Esophagus (tissue), 2 donors: ENCODE measurements around the gene SMAD2. TPM values are rescaled to one million over a fixed set of nuclear protein-coding genes. Genes with fewer than 3 reads are reported as not detected.
"Not testable (repeated sequence)": the region's sequence is repeated elsewhere in the genome, so short reads cannot be mapped to it uniquely, and the experiment has no call there.

ENCODE experiments used
- H3K27ac ChIP-seq, 2 donors: one replicate each; pipeline ENCODE4 v1.5.1; 2013; ENCODE audit warnings: low read depth in 2 of 2, mild to moderate bottlenecking in 2 of 2, inconsistent platforms in 1 of 2, low read length in 1 of 2, moderate library complexity in 1 of 2
- H3K27me3 ChIP-seq, 2 donors: one replicate each; pipeline ENCODE4 v1.6.1; 2013; ENCODE audit warnings: low read length in 2 of 2, control low read depth in 1 of 2, mild to moderate bottlenecking in 1 of 2; ENCODE audit not compliant: insufficient read depth in 2 of 2, control insufficient read depth in 1 of 2
- H3K36me3 ChIP-seq, 2 donors: one replicate each; pipeline ENCODE4 v1.6.1; 2013; ENCODE audit warnings: low read length in 1 of 2; ENCODE audit not compliant: control insufficient read depth in 2 of 2, insufficient read depth in 2 of 2
- H3K4me1 ChIP-seq, 2 donors: one replicate each; pipeline ENCODE4 v1.6.1; 2013; ENCODE audit warnings: low read length in 1 of 2; ENCODE audit not compliant: control insufficient read depth in 2 of 2, insufficient read depth in 2 of 2
- H3K4me3 ChIP-seq, 2 donors: one replicate each; pipeline ENCODE4 v1.5.1; 2013; ENCODE audit warnings: low read length in 2 of 2, mild to moderate bottlenecking in 2 of 2, low read depth in 1 of 2, moderate library complexity in 1 of 2
- H3K9me3 ChIP-seq, 2 donors: one replicate each; pipeline ENCODE4 v1.6.1; 2013; ENCODE audit warnings: mild to moderate bottlenecking in 2 of 2, low read depth in 1 of 2, low read length in 1 of 2, moderate library complexity in 1 of 2; ENCODE audit not compliant: control insufficient read depth in 2 of 2, insufficient read depth in 1 of 2
- WGBS, 2 donors: extraction: QIAGEN DNeasy Blood & Tissue Kit; methylation state at CpG; one replicate each; pipeline ENCODE4 v1.1.7; 2013; 5-methylcytosine and 5-hydroxymethylcytosine counted together
- polyA plus RNA-seq, 2 donors: library from polyadenylated mRNA; stranded (reverse); fragments of 200-250 nt; gene quantifications; one replicate each; pipeline ENCODE4 v1.2.3, GENCODE V29; 2013
- donor health status: healthy with polysubstance abuse.
- donor health status: Bipolar disorder and iron deficiency.

SMAD2 gene
- polyA plus RNA-seq, 2 donors = 16.1 to 31.0 TPM

GRCh38 chr18:47832348-47832747 is 98.1 kb downstream of the SMAD2 start:
- Histone ChIP-seq H3K4me1 (no peaks in the 10 kb centered on the region), H3K36me3 (peaks cover 3% of the 10 kb centered on the region in 2 donors), H3K4me3 (no peak overlapping the region), H3K27ac (no peak overlapping the region), H3K27me3 (no peaks in the 10 kb centered on the region), H3K9me3 (no peaks in the 10 kb centered on the region)
- WGBS, 2 donors = 90 to 95% methylated on average over 1 of the region's 1 CpG

- Histone ChIP-seq H3K27ac (no peak overlapping the region), H3K9me3 (no peaks in the 10 kb centered on the region)
- 72 to 74% methylated on average over 1 of the region's 1 CpG for WGBS, 2 donors
These were observed 99.1 kb downstream of the SMAD2 start for GRCh38 chr18:47831351-47831750.

GRCh38 chr18:47830772-47831171 is 99.7 kb downstream of the SMAD2 start:
- Histone ChIP-seq H3K4me1 (no peaks in the 10 kb centered on the region), H3K27me3 (no peaks in the 10 kb centered on the region), H3K9me3 (no peaks in the 10 kb centered on the region), H3K27ac (no peak overlapping the region), H3K36me3 (peaks cover 3% of the 10 kb centered on the region in 2 donors), H3K4me3 (no peak overlapping the region)
- WGBS, 2 donors = 90 to 95% methylated on average over 3 of the region's 3 CpGs

More at GRCh38 chr18:47831351-47831750, 99.1 kb downstream of the SMAD2 start:
- H3K27me3 ChIP-seq = no peaks in the 10 kb centered on the region
- H3K4me3 ChIP-seq = no peak overlapping the region
- no peaks in the 10 kb centered on the region for H3K4me1 ChIP-seq
- peaks cover 3% of the 10 kb centered on the region in 2 donors for H3K36me3 ChIP-seq

- Histone ChIP-seq H3K27ac (no peak overlapping the region), H3K27me3 (no peaks in the 10 kb centered on the region), H3K4me1 (no peaks in the 10 kb centered on the region), H3K36me3 (peaks cover 1 to 3% of the 10 kb centered on the region in 2 donors), H3K4me3 (no peak overlapping the region), H3K9me3 (no peaks in the 10 kb centered on the region)
- 86 to 91% methylated on average over 3 of the region's 3 CpGs for WGBS, 2 donors
These were observed 100.6 kb downstream of the SMAD2 start for GRCh38 chr18:47829831-47830230.

GRCh38 chr18:47828031-47828430 is 102.4 kb downstream of the SMAD2 start:
- H3K36me3 ChIP-seq, H3K4me3 ChIP-seq, H3K9me3 ChIP-seq, H3K4me1 ChIP-seq, H3K27ac ChIP-seq, H3K27me3 ChIP-seq: not testable (repeated sequence)
- 98 to 99% methylated on average over 29 to 34 of the region's 34 CpGs for WGBS, 2 donors

GRCh38 chr18:47826157-47827074 is 104.0 kb downstream of the SMAD2 start:
- Histone ChIP-seq H3K36me3 (no peaks in the 10 kb centered on the region), H3K9me3 (no peaks in the 10 kb centered on the region), H3K4me1 (no peaks in the 10 kb centered on the region), H3K27ac (no peak overlapping the region), H3K4me3 (no peak overlapping the region), H3K27me3 (no peaks in the 10 kb centered on the region)
- WGBS, 2 donors = 91% methylated on average over 5 of the region's 5 CpGs

GRCh38 chr18:47821314-47821713 is 109.1 kb downstream of the SMAD2 start:
- Histone ChIP-seq H3K4me3 (no peak overlapping the region), H3K4me1 (no peaks in the 10 kb centered on the region), H3K36me3 (no peaks in the 10 kb centered on the region), H3K9me3 (no peaks in the 10 kb centered on the region), H3K27ac (no peak overlapping the region), H3K27me3 (no peaks in the 10 kb centered on the region)
- 77 to 83% methylated on average over 3 of the region's 3 CpGs for WGBS, 2 donors

GRCh38 chr18:47817795-47818077 is 112.7 kb downstream of the SMAD2 start:
- 30 to 32% methylated on average over 1 of the region's 1 CpG for WGBS, 2 donors
- Histone ChIP-seq H3K4me3 (no peak overlapping the region), H3K4me1 (no peaks in the 10 kb centered on the region), H3K9me3 (no peaks in the 10 kb centered on the region), H3K36me3 (no peaks in the 10 kb centered on the region), H3K27ac (peak overlapping the region in 1 of 2 donors; percentile 3), H3K27me3 (no peaks in the 10 kb centered on the region)

GRCh38 chr18:47817017-47817794 is 113.3 kb downstream of the SMAD2 start:
- 79 to 80% methylated on average over 9 of the region's 9 CpGs for WGBS, 2 donors
- Histone ChIP-seq H3K4me1 (no peaks in the 10 kb centered on the region), H3K27ac (no peak overlapping the region), H3K27me3 (no peaks in the 10 kb centered on the region), H3K36me3 (no peaks in the 10 kb centered on the region), H3K4me3 (no peak overlapping the region), H3K9me3 (no peaks in the 10 kb centered on the region)
